Fibroblast of pulmonary artery (primary cell): ENCODE data around the gene FCHO2.
"Not testable (repeated sequence)": the region's sequence is repeated elsewhere in the genome, so short reads cannot be mapped to it uniquely, and the experiment has no call there.

Experiments used
- DNase-seq: peaks from one replicate; pipeline ENCODE4 v3.0.0-alpha.2; 2010; ENCODE audit warnings: low read depth
- H3K4me3 ChIP-seq: replicated peaks from 2 replicates; pipeline ENCODE4 v1.5.1; 2011; ENCODE audit warnings: low read depth, mild to moderate bottlenecking, control low read depth, low read length, moderate library complexity
- CTCF ChIP-seq: IDR thresholded peaks from 2 replicates; pipeline ENCODE4 v1.5.1; 2011; ENCODE audit warnings: mild to moderate bottlenecking, control low read depth, low read length, inconsistent platforms; ENCODE audit errors: missing control alignments

Gene FCHO2

GRCh38 chr5:73018892-73019291, 63.1 kb downstream of the FCHO2 start:
- no peak overlapping the region for H3K4me3 ChIP-seq
- TF ChIP-seq CTCF = no peak
- DNase-seq = no peak

- DNase-seq = no peak
- no peak for TF ChIP-seq CTCF
Observed at GRCh38 chr5:73019766-73020165, 63.9 kb downstream of the FCHO2 start.

GRCh38 chr5:73022471-73023169, 66.8 kb downstream of the FCHO2 start:
- TF ChIP-seq CTCF = no peak

More at GRCh38 chr5:73019766-73020165, 63.9 kb downstream of the FCHO2 start:
- H3K4me3 ChIP-seq = no peak overlapping the region

GRCh38 chr5:73024946-73025544, 69.2 kb downstream of the FCHO2 start:
- peak; percentile 20 for DNase-seq
- H3K4me3 ChIP-seq = not testable (repeated sequence)

More at GRCh38 chr5:73022471-73023169, 66.8 kb downstream of the FCHO2 start:
- DNase-seq = no peak
- H3K4me3 ChIP-seq = no peak overlapping the region

GRCh38 chr5:73027361-73027760, 71.5 kb downstream of the FCHO2 start:
- no peak for DNase-seq
- H3K4me3 ChIP-seq = no peak overlapping the region
- peak; percentile 25 for TF ChIP-seq CTCF

- no peak overlapping the region for H3K4me3 ChIP-seq
- TF ChIP-seq CTCF = no peak
- no peak for DNase-seq
Observed at GRCh38 chr5:73027816-73028215, 72.0 kb downstream of the FCHO2 start.

- DNase-seq = peak; percentile 35
Observed at GRCh38 chr5:73028991-73029595, 73.3 kb downstream of the FCHO2 start.

More at GRCh38 chr5:73028991-73029595, 73.3 kb downstream of the FCHO2 start:
- no peak overlapping the region for H3K4me3 ChIP-seq
- TF ChIP-seq CTCF = no peak
